Endodermal cell (in vitro differentiated cells): ENCODE measurements around the gene RILPL2. TPM values are rescaled to one million over a fixed set of nuclear protein-coding genes. Genes with fewer than 3 reads are reported as not detected.

Experiments used
- DNase-seq: peaks from one replicate; pipeline ENCODE4 v3.0.0-alpha.2; 2017
- H3K27ac ChIP-seq: 2 replicates; pipeline ENCODE4 v1.5.1; 2013; ENCODE audit warnings: mild to moderate bottlenecking, low read depth, low read length, moderate library complexity
- H3K27me3 ChIP-seq: 2 replicates; pipeline ENCODE4 v1.6.1; 2013; ENCODE audit warnings: mild to moderate bottlenecking, low read length, moderate library complexity; ENCODE audit not compliant: insufficient read depth, control insufficient read depth, poor library complexity, severe bottlenecking
- H3K36me3 ChIP-seq: 2 replicates; pipeline ENCODE4 v1.7.0; 2013; ENCODE audit warnings: mild to moderate bottlenecking, low read length, moderate library complexity; ENCODE audit not compliant: control insufficient read depth, insufficient read depth
- H3K4me1 ChIP-seq: one replicate; pipeline ENCODE4 v1.7.0; 2013; ENCODE audit warnings: low read length; ENCODE audit not compliant: control insufficient read depth, insufficient read depth
- H3K4me3 ChIP-seq: 2 replicates; pipeline ENCODE4 v1.5.1; 2013; ENCODE audit warnings: mild to moderate bottlenecking, low read length, moderate library complexity
- H3K9ac ChIP-seq: 2 replicates; pipeline ENCODE4 v1.6.1; 2013; ENCODE audit warnings: mild to moderate bottlenecking, low read length, moderate library complexity; ENCODE audit not compliant: poor library complexity, severe bottlenecking; ENCODE audit errors: extremely low read depth
- H3K9me3 ChIP-seq: 2 replicates; pipeline ENCODE4 v1.6.1; 2013; ENCODE audit warnings: mild to moderate bottlenecking, low read length, moderate library complexity; ENCODE audit not compliant: control insufficient read depth
- H3K27ac Mint-ChIP-seq: 2 replicates; pipeline ENCODE4 v1.8.0; 2020; ENCODE audit warnings: mixed read lengths
- H3K27me3 Mint-ChIP-seq: 2 replicates; pipeline ENCODE4 v1.8.0; 2021; ENCODE audit warnings: mild to moderate bottlenecking, mixed read lengths; ENCODE audit not compliant: insufficient read depth
- H3K36me3 Mint-ChIP-seq: 2 replicates; pipeline ENCODE4 v1.8.0; 2020; ENCODE audit warnings: low read depth, mixed read lengths
- H3K4me1 Mint-ChIP-seq: 2 replicates; pipeline ENCODE4 v1.8.0; 2020; ENCODE audit warnings: mixed read lengths
- H3K4me3 Mint-ChIP-seq: 2 replicates; pipeline ENCODE4 v1.8.0; 2020; ENCODE audit warnings: mild to moderate bottlenecking, moderate library complexity, mixed read lengths
- H3K9me3 Mint-ChIP-seq: 2 replicates; pipeline ENCODE4 v1.8.0; 2020; ENCODE audit warnings: mild to moderate bottlenecking, mixed read lengths
- WGBS, 2 experiments: methylation state at CpG; one replicate each; pipeline versions ENCODE4 v1.1.5 to v1.1.7; 2013; ENCODE audit warnings: missing lambda C conversion rate in 2 of 2, mixed read lengths in 1 of 2; ENCODE audit not compliant: insufficient coverage in 1 of 2, insufficient read length in 1 of 2; 5-methylcytosine and 5-hydroxymethylcytosine counted together
- long read RNA-seq, 4 experiments: library from polyadenylated mRNA in 2 of 4; library from RNA in 1 of 4; library from capped mRNA in 1 of 4; stranded (forward) in 3 of 4; unstranded in 1 of 4; transcript quantifications; one replicate each; pipeline ENCODE4 v2.0.0, GENCODE V29; 2020 to 2021; ENCODE audit warnings: inconsistent platforms in 1 of 4
- polyA plus RNA-seq, 2 experiments: library from polyadenylated mRNA; stranded (reverse); fragments of 50-300 nt; gene quantifications; one replicate each; pipeline ENCODE4 v1.2.3, GENCODE V29; 2013
- total RNA-seq, 2 donors: library from RNA; stranded (reverse); fragmentation: NEBNext Ultra II Directional in 1 of 2; extraction: Animal tissue kit (Norgen Biotek cat#: 25700) in 1 of 2; gene quantifications; 2 replicates in 1 of 2; 3 replicates in 1 of 2; pipeline ENCODE4 v1.2.1, GENCODE V29; 2021
- TF ChIP-seq, protein P1 (sequence below): fragments of 200-600 bp; sonication (generic); conservative IDR thresholded peaks from 2 replicates; pipeline ENCODE4 v1.5.0; 2021; ENCODE audit warnings: antibody characterized with exemption, mild to moderate bottlenecking

The RILPL2 gene, protein sequence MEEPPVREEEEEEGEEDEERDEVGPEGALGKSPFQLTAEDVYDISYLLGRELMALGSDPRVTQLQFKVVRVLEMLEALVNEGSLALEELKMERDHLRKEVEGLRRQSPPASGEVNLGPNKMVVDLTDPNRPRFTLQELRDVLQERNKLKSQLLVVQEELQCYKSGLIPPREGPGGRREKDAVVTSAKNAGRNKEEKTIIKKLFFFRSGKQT
- 1 to 10 TPM; 2.6 TPM for total RNA-seq
- polyA plus RNA-seq (2013, experiment 1 of 2): 1.3 TPM
- polyA plus RNA-seq (2013, experiment 2 of 2): 1.2 TPM
- long read RNA-seq, experiment 1, full-length matches to known transcripts: 3 of 9 reads
- long read RNA-seq, experiment 1, partial matches to known transcripts: 2 of 9 reads
- long read RNA-seq, experiment 1, other reads (novel, unspliced or antisense): 4 of 9 reads
- long read RNA-seq, experiment 2, full-length matches to known transcripts: 14 of 15 reads
- long read RNA-seq, experiment 2, partial matches to known transcripts: 0 of 15 reads
- long read RNA-seq, experiment 2, other reads (novel, unspliced or antisense): 1 of 15 reads
- long read RNA-seq, experiment 3, full-length matches to known transcripts: 29 of 29 reads
- long read RNA-seq, experiment 3, partial matches to known transcripts: 0 of 29 reads
- long read RNA-seq, experiment 3, other reads (novel, unspliced or antisense): 0 of 29 reads
- long read RNA-seq, experiment 4, full-length matches to known transcripts: 43 of 57 reads
- long read RNA-seq, experiment 4, partial matches to known transcripts: 0 of 57 reads
- long read RNA-seq, experiment 4, other reads (novel, unspliced or antisense): 14 of 57 reads

DNA sequence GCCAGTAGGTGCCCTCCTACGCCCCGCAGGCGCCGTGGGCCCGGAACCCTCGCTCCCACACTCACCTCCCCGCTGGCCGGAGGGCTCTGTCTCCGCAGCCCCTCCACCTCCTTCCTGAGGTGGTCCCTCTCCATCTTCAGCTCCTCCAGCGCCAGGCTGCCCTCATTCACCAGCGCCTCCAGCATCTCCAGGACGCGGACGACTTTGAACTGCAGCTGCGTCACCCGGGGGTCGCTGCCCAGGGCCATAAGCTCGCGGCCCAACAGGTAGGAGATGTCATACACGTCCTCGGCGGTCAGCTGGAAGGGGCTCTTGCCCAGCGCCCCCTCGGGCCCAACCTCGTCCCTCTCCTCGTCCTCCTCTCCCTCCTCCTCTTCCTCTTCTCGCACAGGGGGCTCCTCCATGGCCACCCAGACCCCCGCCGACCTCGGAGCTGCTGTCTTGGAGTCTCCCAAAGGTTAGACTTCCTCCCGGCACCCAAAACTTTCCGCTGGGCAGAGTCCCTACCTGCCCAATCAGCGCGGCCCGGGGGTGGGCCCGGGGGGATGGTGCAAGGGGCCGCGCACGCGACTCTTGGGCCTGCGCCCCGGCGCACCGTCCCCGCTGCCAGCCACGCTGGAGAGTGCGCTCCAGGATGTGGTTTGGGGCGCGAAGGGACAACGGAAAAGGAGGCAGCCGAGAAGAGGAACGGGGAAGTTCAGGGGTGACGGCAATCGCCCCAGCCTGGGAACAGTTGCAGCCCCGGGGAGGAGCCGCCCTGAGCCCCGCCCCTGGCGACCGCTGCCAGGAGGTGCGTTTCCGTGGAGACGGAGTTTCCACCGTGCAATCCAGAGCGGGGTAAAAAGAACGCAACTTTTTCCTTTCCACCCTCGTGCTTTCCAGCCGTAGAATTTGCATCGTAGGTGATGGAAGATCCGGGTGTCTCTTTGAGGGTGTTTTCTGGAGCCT, at the start of gene RILPL2:
TSS of gene RILPL2 (minus strand) at position 668 of the 948 bp plus-strand sequence. CDS start at position 404, 264 bp downstream.
- 1 to 2% methylated on average over 32 to 69 of the region's 69 CpGs for WGBS, 2 experiments
- peak within 1 kb of the TSS; percentile 89 for H3K27ac Mint-ChIP-seq

DNA sequence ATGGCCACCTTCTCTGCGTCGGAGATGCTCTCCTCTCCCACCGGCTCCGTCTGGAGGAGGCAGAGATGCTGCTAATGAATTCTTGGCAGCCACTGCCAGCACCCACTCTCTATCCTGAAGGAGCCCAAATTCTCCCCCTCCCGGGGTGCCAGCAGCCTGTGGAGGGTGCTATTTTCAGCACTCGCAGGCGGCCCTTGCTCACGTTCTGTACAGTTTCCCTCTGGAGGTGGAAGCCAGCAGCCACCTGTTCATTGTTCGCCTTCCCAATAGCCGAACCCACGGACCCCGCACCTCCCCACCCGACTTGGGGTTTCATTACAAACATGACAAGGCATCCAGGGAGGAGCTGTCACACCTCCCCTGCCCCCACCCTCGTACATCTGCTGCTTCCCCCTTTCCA, 49.3 kb upstream of the RILPL2 start:
- Mint-ChIP-seq H3K4me1 (peaks cover 2% of the 10 kb centered on the region), H3K36me3 (peaks cover 25% of the 10 kb centered on the region), H3K4me3 (no peak overlapping the region), H3K27me3 (no peaks in the 10 kb centered on the region), H3K27ac (no peak overlapping the region), H3K9me3 (no peaks in the 10 kb centered on the region)
- 93 to 98% methylated on average over 9 to 14 of the region's 14 CpGs for WGBS, 2 experiments
- Histone ChIP-seq H3K36me3 (peaks cover 13% of the 10 kb centered on the region), H3K27ac (no peak overlapping the region), H3K27me3 (no peaks in the 10 kb centered on the region), H3K4me3 (no peak overlapping the region), H3K9ac (no peak overlapping the region), H3K9me3 (no peaks in the 10 kb centered on the region), H3K4me1 (no peaks in the 10 kb centered on the region)
- TF ChIP-seq, protein P1, sequence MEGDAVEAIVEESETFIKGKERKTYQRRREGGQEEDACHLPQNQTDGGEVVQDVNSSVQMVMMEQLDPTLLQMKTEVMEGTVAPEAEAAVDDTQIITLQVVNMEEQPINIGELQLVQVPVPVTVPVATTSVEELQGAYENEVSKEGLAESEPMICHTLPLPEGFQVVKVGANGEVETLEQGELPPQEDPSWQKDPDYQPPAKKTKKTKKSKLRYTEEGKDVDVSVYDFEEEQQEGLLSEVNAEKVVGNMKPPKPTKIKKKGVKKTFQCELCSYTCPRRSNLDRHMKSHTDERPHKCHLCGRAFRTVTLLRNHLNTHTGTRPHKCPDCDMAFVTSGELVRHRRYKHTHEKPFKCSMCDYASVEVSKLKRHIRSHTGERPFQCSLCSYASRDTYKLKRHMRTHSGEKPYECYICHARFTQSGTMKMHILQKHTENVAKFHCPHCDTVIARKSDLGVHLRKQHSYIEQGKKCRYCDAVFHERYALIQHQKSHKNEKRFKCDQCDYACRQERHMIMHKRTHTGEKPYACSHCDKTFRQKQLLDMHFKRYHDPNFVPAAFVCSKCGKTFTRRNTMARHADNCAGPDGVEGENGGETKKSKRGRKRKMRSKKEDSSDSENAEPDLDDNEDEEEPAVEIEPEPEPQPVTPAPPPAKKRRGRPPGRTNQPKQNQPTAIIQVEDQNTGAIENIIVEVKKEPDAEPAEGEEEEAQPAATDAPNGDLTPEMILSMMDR: no peak
- DNase-seq: no peak

More for the DNA sequence above, at the start of gene RILPL2:
- no peaks in the 10 kb centered on the region for H3K9me3 Mint-ChIP-seq
- Histone ChIP-seq H3K4me3 (peak within 1 kb of the TSS; percentile 87), H3K9ac (peak within 1 kb of the TSS; percentile 67), H3K36me3 (no peaks in the 10 kb centered on the region), H3K27ac (no peak within 1 kb of the TSS), H3K27me3 (peaks cover 22% of the 10 kb centered on the region), H3K4me1 (no peaks in the 10 kb centered on the region), H3K9me3 (no peaks in the 10 kb centered on the region)
- peak within 1 kb of the TSS; percentile 90 for H3K4me3 Mint-ChIP-seq
- peaks cover 2% of the 10 kb centered on the region for H3K36me3 Mint-ChIP-seq
- DNase-seq: peak; percentile 95
- peaks cover 17% of the 10 kb centered on the region for H3K27me3 Mint-ChIP-seq
- no peaks in the 10 kb centered on the region for H3K4me1 Mint-ChIP-seq
- TF ChIP-seq, protein P1: no peak
